Panc1 (cell line): ENCODE data around the gene JAKMIP3. TPM values are rescaled to one million over a fixed set of nuclear protein-coding genes. Genes with fewer than 3 reads are reported as not detected.

Experiments used
- ATAC-seq: fragments of 200-7000 bp; cut with Tn5 transposase; 2 replicates; pipeline ENCODE4 v1.9.1; 2020; ENCODE audit warnings: mild to moderate bottlenecking, moderate library complexity
- BruUV-seq: library from RNA; stranded (reverse); fragments of 400-500 nt; replicated peaks from 2 replicates; lab custom pipeline; 2021; lab: Mats Ljungman, UMichigan
- CTCF ChIA-PET: fragments of 300-600 bp; sonication (Branson Sonifier 250); formaldehyde crosslinking; loops from one replicate; lab custom pipeline; 2022; ENCODE audit warnings: antibody characterized with exemption; lab: Charles Lee
- POLR2A ChIA-PET: fragments of 300-600 bp; sonication (Branson Sonifier 250); formaldehyde crosslinking; loops from one replicate; lab custom pipeline; 2022; ENCODE audit warnings: antibody characterized with exemption; lab: Charles Lee
- DNase-seq: peaks from one replicate; pipeline ENCODE4 v3.0.0-alpha.2; 2010; ENCODE audit warnings: low read depth, low spot score
- H3K27ac ChIP-seq: 2 replicates; pipeline ENCODE4 v1.5.1; 2011; ENCODE audit warnings: mild to moderate bottlenecking, low read length, inconsistent platforms
- H3K27me3 ChIP-seq: fragments of 200-500 bp; sonication (Bioruptor generic); 2 replicates; pipeline ENCODE4 v1.6.0; 2014; ENCODE audit warnings: low read length, inconsistent platforms; ENCODE audit not compliant: control insufficient read depth, insufficient read depth
- H3K36me3 ChIP-seq: fragments of 200-500 bp; sonication (Bioruptor generic); 2 replicates; pipeline ENCODE4 v1.5.1; 2014; ENCODE audit warnings: inconsistent platforms, mild to moderate bottlenecking, low read length, moderate library complexity; ENCODE audit not compliant: control insufficient read depth, insufficient read depth
- H3K4me1 ChIP-seq: 2 replicates; pipeline ENCODE4 v1.5.1; 2011; ENCODE audit warnings: inconsistent platforms, mild to moderate bottlenecking, low read length, moderate library complexity; ENCODE audit not compliant: control insufficient read depth, insufficient read depth
- H3K4me3 ChIP-seq, 2 experiments: 2 replicates each; pipeline ENCODE4 v1.5.1; 2011 to 2012; ENCODE audit warnings: low read depth in 2 of 2, low read length in 2 of 2, mild to moderate bottlenecking in 2 of 2, inconsistent platforms in 1 of 2, moderate library complexity in 1 of 2
- H3K9me3 ChIP-seq: fragments of 200-500 bp; sonication (Bioruptor generic); 2 replicates; pipeline ENCODE4 v1.5.1; 2014; ENCODE audit warnings: low read depth, mild to moderate bottlenecking, inconsistent platforms, low read length, moderate library complexity; ENCODE audit not compliant: control insufficient read depth, insufficient read depth
- POLR2AphosphoS5 ChIP-seq: IDR thresholded peaks from 2 replicates; pipeline ENCODE4 v1.6.1; 2012; ENCODE audit warnings: mild to moderate bottlenecking, low read depth, low read length, moderate library complexity
- SIN3A ChIP-seq: IDR thresholded peaks from 2 replicates; pipeline ENCODE4 v1.6.1; 2012; ENCODE audit warnings: low read depth, mild to moderate bottlenecking, low read length, moderate library complexity, borderline replicate concordance; ENCODE audit not compliant: insufficient read depth
- TCF7L2 ChIP-seq: IDR thresholded peaks from 2 replicates; pipeline ENCODE4 v1.6.1; 2011; ENCODE audit warnings: mild to moderate bottlenecking, low read depth, low read length, inconsistent platforms
- in situ Hi-C: cut with HindIII; loops from 2 replicates; pipeline ENCODE4 v1.10.0; 2016; ENCODE audit warnings: low sequenced_read_pairs, low pct_unique_long_range_greater_than_20kb
- intact Hi-C: fragments of 100-400 bp; cut with micrococcal nuclease; formaldehyde crosslinking; loops from one replicate; pipeline ENCODE4 v1.10.0; 2022; ENCODE audit not compliant: unreplicated experiment
- total RNA-seq: library from RNA; stranded (reverse); gene quantifications from one replicate; pipeline ENCODE4 v1.2.1, GENCODE V29; 2021; ENCODE audit not compliant: unreplicated experiment
- TF ChIP-seq, protein P1 (sequence below), 2 experiments: IDR thresholded peaks; 2 replicates each; pipeline ENCODE4 v1.6.1; 2011 to 2012; ENCODE audit warnings: low read depth in 2 of 2, control low read depth in 1 of 2, low read length in 1 of 2, mild to moderate bottlenecking in 1 of 2, moderate library complexity in 1 of 2; ENCODE audit not compliant: insufficient read depth in 1 of 2
- TF ChIP-seq, protein P2 (sequence below): fragments of 450-650 bp; IDR thresholded peaks from 2 replicates; pipeline ENCODE4 v1.5.1; 2017; ENCODE audit warnings: mild to moderate bottlenecking

Gene JAKMIP3
- total RNA-seq, 1 experiment from 2014 or later, result 1.5 TPM

DNA sequence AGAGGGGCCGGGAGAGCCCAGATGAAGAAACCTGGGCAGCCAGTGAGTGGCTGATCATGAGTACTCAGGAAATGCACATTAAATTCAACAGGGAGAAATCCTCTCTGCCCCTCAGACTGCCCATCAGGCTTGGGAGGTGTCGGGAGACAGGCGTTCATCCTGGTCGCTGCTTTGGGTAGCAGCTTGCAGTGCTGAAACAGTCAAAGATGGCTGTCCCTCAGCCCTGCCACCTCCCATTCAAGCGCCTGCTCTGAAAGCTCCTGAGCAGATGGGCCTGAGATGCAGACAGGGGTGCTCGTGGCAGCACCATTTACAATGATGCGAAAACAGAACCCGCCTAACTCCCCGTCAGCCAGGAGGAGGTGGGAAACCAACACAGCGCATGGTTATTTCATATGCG is 3.6 kb upstream of the JAKMIP3 start:
- Histone ChIP-seq H3K36me3 (no peaks in the 10 kb centered on the region), H3K4me3 (no peak overlapping the region), H3K27ac (no peak overlapping the region), H3K27me3 (peaks cover 5% of the 10 kb centered on the region; the same call in 1 of the 2 replicates), H3K9me3 (no peaks in the 10 kb centered on the region), H3K4me1 (peaks cover 11% of the 10 kb centered on the region)
- ATAC-seq (no peak), DNase-seq (no peak)
- no peak for TF ChIP-seq POLR2AphosphoS5
- TF ChIP-seq, protein P1, sequence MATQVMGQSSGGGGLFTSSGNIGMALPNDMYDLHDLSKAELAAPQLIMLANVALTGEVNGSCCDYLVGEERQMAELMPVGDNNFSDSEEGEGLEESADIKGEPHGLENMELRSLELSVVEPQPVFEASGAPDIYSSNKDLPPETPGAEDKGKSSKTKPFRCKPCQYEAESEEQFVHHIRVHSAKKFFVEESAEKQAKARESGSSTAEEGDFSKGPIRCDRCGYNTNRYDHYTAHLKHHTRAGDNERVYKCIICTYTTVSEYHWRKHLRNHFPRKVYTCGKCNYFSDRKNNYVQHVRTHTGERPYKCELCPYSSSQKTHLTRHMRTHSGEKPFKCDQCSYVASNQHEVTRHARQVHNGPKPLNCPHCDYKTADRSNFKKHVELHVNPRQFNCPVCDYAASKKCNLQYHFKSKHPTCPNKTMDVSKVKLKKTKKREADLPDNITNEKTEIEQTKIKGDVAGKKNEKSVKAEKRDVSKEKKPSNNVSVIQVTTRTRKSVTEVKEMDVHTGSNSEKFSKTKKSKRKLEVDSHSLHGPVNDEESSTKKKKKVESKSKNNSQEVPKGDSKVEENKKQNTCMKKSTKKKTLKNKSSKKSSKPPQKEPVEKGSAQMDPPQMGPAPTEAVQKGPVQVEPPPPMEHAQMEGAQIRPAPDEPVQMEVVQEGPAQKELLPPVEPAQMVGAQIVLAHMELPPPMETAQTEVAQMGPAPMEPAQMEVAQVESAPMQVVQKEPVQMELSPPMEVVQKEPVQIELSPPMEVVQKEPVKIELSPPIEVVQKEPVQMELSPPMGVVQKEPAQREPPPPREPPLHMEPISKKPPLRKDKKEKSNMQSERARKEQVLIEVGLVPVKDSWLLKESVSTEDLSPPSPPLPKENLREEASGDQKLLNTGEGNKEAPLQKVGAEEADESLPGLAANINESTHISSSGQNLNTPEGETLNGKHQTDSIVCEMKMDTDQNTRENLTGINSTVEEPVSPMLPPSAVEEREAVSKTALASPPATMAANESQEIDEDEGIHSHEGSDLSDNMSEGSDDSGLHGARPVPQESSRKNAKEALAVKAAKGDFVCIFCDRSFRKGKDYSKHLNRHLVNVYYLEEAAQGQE (IDR thresholded peaks at IDR 0.05; ENCODE audit: insufficient read depth in 1 of 2, low read depth in 2 of 2, low read length in 1 of 2), result no peak
- TF ChIP-seq, protein P2, sequence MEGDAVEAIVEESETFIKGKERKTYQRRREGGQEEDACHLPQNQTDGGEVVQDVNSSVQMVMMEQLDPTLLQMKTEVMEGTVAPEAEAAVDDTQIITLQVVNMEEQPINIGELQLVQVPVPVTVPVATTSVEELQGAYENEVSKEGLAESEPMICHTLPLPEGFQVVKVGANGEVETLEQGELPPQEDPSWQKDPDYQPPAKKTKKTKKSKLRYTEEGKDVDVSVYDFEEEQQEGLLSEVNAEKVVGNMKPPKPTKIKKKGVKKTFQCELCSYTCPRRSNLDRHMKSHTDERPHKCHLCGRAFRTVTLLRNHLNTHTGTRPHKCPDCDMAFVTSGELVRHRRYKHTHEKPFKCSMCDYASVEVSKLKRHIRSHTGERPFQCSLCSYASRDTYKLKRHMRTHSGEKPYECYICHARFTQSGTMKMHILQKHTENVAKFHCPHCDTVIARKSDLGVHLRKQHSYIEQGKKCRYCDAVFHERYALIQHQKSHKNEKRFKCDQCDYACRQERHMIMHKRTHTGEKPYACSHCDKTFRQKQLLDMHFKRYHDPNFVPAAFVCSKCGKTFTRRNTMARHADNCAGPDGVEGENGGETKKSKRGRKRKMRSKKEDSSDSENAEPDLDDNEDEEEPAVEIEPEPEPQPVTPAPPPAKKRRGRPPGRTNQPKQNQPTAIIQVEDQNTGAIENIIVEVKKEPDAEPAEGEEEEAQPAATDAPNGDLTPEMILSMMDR, result no peak
- no peak for TF ChIP-seq TCF7L2
- no peak for TF ChIP-seq SIN3A
- in situ Hi-C loops, result no loop called here
- ChIA-PET POLR2A (no interaction called here), CTCF (interaction anchor here (0.7 kb wide), 1 partner anchor 19 kb away, joined by 6 read pairs; no protein-coding TSS in a partner anchor)
- intact Hi-C loops, result no loop called here
- BruUV-seq, result no TSS peak

DNA sequence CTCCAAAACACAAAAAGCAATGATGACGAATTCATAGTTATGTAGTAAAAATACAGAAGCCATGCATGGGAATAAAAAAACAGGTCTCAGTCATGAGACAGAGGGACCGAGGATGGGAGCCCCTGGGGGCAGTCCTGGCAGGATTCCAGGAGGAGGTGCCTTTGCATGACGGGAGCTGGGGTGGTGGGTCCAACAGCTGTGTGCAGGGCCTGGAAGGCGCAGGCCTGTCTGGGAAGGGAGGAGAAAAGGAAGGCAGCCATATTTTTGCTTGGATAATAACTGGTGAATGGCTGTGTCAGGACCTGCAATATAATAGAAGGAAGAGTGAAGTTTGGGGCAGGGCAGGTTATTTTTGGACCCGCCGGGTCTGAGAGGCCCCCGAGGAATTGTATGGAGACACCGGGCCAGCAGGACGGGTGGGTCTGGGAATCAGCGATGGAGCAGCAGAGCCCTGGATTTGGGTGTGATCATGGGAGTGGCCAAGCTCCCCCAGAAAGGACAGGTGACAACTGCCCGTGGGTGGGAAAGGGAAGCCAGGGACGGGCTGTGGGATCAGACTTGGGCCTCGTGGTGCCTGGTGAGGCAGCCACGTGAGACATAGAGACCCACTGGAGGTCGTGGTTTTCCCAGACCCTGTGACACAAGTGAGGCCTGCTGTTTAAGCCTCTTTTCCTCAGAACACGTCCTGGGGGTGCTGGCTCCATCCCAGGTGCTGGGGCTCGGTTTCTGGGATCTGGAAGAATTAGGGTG is 2.9 kb upstream of the JAKMIP3 start:
- ChIA-PET CTCF (no interaction called here), POLR2A (no interaction called here)
- DNase-seq (no peak), ATAC-seq (no peak)
- in situ Hi-C loops, result no loop called here
- no peaks in the 10 kb centered on the region for H3K36me3 ChIP-seq
- H3K9me3 ChIP-seq, result no peaks in the 10 kb centered on the region
- peaks cover 5% of the 10 kb centered on the region; the same call in 1 of the 2 replicates for H3K27me3 ChIP-seq
- H3K4me1 ChIP-seq, result peaks cover 11% of the 10 kb centered on the region
- intact Hi-C loops, result no loop called here
- TF ChIP-seq TCF7L2 (no peak), POLR2AphosphoS5 (no peak), SIN3A (no peak)
- TF ChIP-seq, protein P1 (IDR thresholded peaks at IDR 0.05; ENCODE audit: insufficient read depth in 1 of 2, low read depth in 2 of 2, low read length in 1 of 2), result no peak
- TF ChIP-seq, protein P2, result no peak
- H3K4me3 ChIP-seq, result no peak overlapping the region
- BruUV-seq, result no TSS peak
- H3K27ac ChIP-seq, result no peak overlapping the region
